ENCODE results near the gene KLC1. TPM values are rescaled to one million over a fixed set of nuclear protein-coding genes. Genes with fewer than 3 reads are reported as not detected.

Gene KLC1
- 78.5 to 112 TPM (median 107 TPM) in 5 replicates for total RNA-seq (2022; extraction: Qiagen RNA extraction)

DNA sequence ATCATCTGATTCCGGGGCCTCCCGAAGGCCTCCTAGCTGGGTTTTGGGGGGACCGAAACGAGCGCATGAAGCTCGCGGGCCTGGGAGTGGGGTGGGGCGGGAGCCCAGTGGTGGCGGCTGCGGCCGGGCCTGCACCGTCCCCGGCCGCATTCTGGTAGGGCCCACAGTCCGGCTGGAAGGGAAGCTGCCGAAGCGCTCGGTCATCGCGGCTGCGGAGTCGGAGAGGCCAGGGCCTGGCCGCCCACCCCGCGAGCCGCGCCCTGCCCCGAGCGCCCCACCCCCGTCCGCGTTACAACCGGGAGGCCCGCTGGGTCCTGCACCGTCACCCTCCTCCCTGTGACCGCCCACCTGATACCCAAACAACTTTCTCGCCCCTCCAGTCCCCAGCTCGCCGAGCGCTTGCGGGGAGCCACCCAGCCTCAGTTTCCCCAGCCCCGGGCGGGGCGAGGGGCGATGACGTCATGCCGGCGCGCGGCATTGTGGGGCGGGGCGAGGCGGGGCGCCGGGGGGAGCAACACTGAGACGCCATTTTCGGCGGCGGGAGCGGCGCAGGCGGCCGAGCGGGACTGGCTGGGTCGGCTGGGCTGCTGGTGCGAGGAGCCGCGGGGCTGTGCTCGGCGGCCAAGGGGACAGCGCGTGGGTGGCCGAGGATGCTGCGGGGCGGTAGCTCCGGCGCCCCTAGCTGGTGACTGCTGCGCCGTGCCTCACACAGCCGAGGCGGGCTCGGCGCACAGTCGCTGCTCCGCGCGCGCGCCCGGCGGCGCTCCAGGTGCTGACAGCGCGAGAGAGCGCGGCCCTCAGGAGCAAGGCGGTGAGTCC lies at the start of gene KLC1:
Gene KLC1, plus strand, starts transcription at position 528 of the 819 bp plus-strand sequence. CDS start 25,354 bp downstream, outside the sequence.

DNA sequence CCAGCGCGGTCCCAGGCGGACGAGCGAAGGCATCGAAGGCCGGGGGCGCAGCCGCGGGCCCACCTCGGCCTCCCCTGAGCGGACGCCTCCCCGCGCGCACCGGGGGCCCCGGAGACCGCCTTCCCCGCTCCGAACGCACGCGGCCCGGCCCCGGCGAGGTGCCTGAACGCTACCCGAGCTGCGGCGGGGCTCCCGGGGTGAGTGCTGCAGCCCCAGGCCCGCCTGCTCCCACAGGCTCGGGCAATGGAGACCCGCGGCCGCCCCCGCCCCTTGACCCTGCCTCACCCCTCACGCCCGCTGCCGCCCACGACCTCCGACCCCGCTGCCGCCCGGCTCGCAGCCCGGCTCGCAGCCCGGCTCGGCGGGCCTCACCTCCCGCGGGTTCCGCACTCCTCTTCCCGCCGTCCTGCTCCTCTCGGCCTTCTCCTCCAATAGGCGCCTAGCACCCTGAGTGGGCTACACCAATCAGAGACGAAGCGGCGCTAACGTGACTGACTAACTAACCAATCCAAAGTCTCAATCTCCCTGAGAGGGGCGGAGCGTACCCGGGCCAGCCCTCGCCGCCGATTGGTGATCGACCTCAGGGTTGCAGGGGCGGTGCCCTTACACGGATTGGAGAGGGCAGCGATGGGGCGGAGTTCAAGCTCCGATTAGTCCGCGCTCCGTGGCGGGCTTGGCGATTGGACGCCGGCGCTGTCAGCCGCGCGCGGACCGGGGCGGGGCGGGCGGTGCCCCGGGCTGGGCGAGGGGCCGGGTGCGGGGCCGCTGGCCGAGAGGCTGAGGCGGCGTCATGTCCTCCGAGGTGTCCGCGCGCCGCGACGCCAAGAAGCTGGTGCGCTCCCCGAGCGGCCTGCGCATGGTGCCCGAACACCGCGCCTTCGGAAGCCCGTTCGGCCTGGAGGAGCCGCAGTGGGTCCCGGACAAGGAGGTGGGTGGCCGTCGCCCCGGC lies 86.3 kb downstream of the KLC1 start, which contains the start of the genes XRCC3 and ZFYVE21:
Gene XRCC3, minus strand, starts transcription at position 400 of the 949 bp plus-strand sequence. CDS start 4,364 bp downstream, outside the sequence.
Gene ZFYVE21, plus strand, starts transcription at position 759 of the 949 bp plus-strand sequence. Its CDS starts 32 bp downstream, at position 791.

Other genes starting within 250 kb of the KLC1 start
- 52.4 to 59.7 TPM (median 54.7 TPM) in 5 replicates for gene MARK3, start 243.8 kb upstream of the KLC1 start, total RNA-seq (2022; extraction: Qiagen RNA extraction)
- gene CKB, start 106.4 kb upstream of the KLC1 start, total RNA-seq (2022; extraction: Qiagen RNA extraction), result 98.0 to 132 TPM (median 131 TPM) in 5 replicates
- gene TRMT61A, start 100.0 kb upstream of the KLC1 start, total RNA-seq (2022; extraction: Qiagen RNA extraction), result 17.0 to 30.5 TPM (median 26.4 TPM) in 5 replicates
- gene BAG5, start 66.6 kb upstream of the KLC1 start, total RNA-seq (2022; extraction: Qiagen RNA extraction), result 22.0 to 24.8 TPM (median 23.0 TPM) in 5 replicates
- gene COA8, start 66.3 kb upstream of the KLC1 start, total RNA-seq (2022; extraction: Qiagen RNA extraction), result 47.7 to 57.7 TPM (median 56.0 TPM) in 5 replicates
- 28.1 to 35.5 TPM (median 30.2 TPM) in 5 replicates for gene XRCC3, start 86.2 kb downstream of the KLC1 start, total RNA-seq (2022; extraction: Qiagen RNA extraction)
- gene ZFYVE21, start 86.6 kb downstream of the KLC1 start, total RNA-seq (2022; extraction: Qiagen RNA extraction), result 34.0 to 47.2 TPM (median 42.9 TPM) in 5 replicates
- 4.0 to 5.6 TPM (median 4.6 TPM) in 5 replicates for gene PPP1R13B, start 218.4 kb downstream of the KLC1 start, total RNA-seq (2022; extraction: Qiagen RNA extraction)

All from A549 treated with Mapracorat at 1 μM for 4 hours (cell line).